B cell (primary cell): ENCODE results near the gene GPR78. TPM values are rescaled to one million over a fixed set of nuclear protein-coding genes. Genes with fewer than 3 reads are reported as not detected.

Source experiments
- ATAC-seq: fragments of 200-7000 bp; cut with Tn5 transposase; one replicate; pipeline ENCODE4 v1.10.0; 2021; ENCODE audit warnings: low read depth, mild to moderate bottlenecking, moderate number of reproducible peaks, moderate library complexity
- CTCF ChIA-PET: fragments of 350-600 bp; sonication (Branson Sonifier 250); formaldehyde crosslinking; loops from one replicate; lab custom pipeline; 2021; ENCODE audit warnings: antibody characterized with exemption, inconsistent platforms; lab: Charles Lee
- POLR2A ChIA-PET: fragments of 350-600 bp; sonication (Branson Sonifier 250); formaldehyde crosslinking; loops from one replicate; lab custom pipeline; 2021; ENCODE audit warnings: antibody characterized with exemption; lab: Charles Lee
- DNase-seq: peaks from one replicate; pipeline ENCODE4 v3.0.0; 2013
- H2AFZ ChIP-seq: 2 replicates; pipeline ENCODE4 v1.6.1; 2012; ENCODE audit warnings: mild to moderate bottlenecking, low read depth, low read length; ENCODE audit not compliant: insufficient read depth, poor library complexity, severe bottlenecking
- H3K27ac ChIP-seq, 2 donors: 1 replicate in 1 of 2; 2 replicates in 1 of 2; pipeline ENCODE4 v1.5.1; 2012 to 2013; ENCODE audit warnings: low read length in 2 of 2, mild to moderate bottlenecking in 2 of 2, moderate library complexity in 1 of 2
- H3K27me3 ChIP-seq, 4 experiments: fragments of 200-600 bp in 1 of 4; sonication (generic) in 1 of 4; replicated peaks in 1 of 4; 1 replicate in 2 of 4; 2 replicates in 2 of 4; pipeline versions ENCODE4 v1.6.1 to v1.7.0; 2013 to 2016; ENCODE audit warnings: low read length in 3 of 4, mild to moderate bottlenecking in 2 of 4, mixed read lengths in 1 of 4, moderate library complexity in 1 of 4; ENCODE audit not compliant: insufficient read depth in 4 of 4, control insufficient read depth in 3 of 4; ENCODE audit errors: control extremely low read depth in 1 of 4
- H3K36me3 ChIP-seq, 2 experiments: replicated peaks in 1 of 2; 1 replicate in 1 of 2; 2 replicates in 1 of 2; pipeline versions ENCODE4 v1.6.1 to v1.7.1; 2013; ENCODE audit warnings: low read length in 1 of 2; ENCODE audit not compliant: insufficient read depth in 2 of 2, control insufficient read depth in 1 of 2; ENCODE audit errors: control extremely low read depth in 1 of 2, extremely low read depth in 1 of 2
- H3K4me1 ChIP-seq, 2 donors: fragments of 200-600 bp in 1 of 2; sonication (generic) in 1 of 2; 1 replicate in 1 of 2; 2 replicates in 1 of 2; pipeline versions ENCODE4 v1.5.1 to v1.6.1; 2013 to 2017; ENCODE audit warnings: low read length in 2 of 2; ENCODE audit not compliant: control insufficient read depth in 2 of 2, insufficient read depth in 2 of 2
- H3K4me2 ChIP-seq: replicated peaks from 2 replicates; pipeline ENCODE3; 2012; ENCODE audit warnings: mild to moderate bottlenecking, low read depth, low read length; ENCODE audit not compliant: poor library complexity, severe bottlenecking
- H3K4me3 ChIP-seq, 5 experiments: fragments of 200-600 bp in 1 of 5; sonication (generic) in 1 of 5; 1 replicate in 3 of 5; 2 replicates in 2 of 5; pipeline versions ENCODE4 v1.5.1 to v1.7.0; 2011 to 2016; ENCODE audit warnings: low read length in 4 of 5, mild to moderate bottlenecking in 4 of 5, low read depth in 2 of 5, control low read depth in 1 of 5, moderate library complexity in 1 of 5; ENCODE audit not compliant: insufficient read depth in 1 of 5; ENCODE audit errors: control extremely low read depth in 1 of 5, extremely low read depth in 1 of 5
- H3K79me2 ChIP-seq: fragments of 200-600 bp; sonication (generic); one replicate; pipeline ENCODE4 v1.6.0; 2016; ENCODE audit warnings: low read length; ENCODE audit not compliant: control insufficient read depth, insufficient read depth
- H3K9ac ChIP-seq: fragments of 200-600 bp; sonication (generic); 2 replicates; pipeline ENCODE4 v1.6.1; 2017; ENCODE audit warnings: mild to moderate bottlenecking, low read length, moderate library complexity
- H3K9me3 ChIP-seq, 3 donors: one replicate each; pipeline versions ENCODE4 v1.6.1 to v1.7.1; 2013; ENCODE audit warnings: low read length in 2 of 3; ENCODE audit not compliant: control insufficient read depth in 2 of 3, insufficient read depth in 1 of 3; ENCODE audit errors: control extremely low read depth in 1 of 3
- H4K20me1 ChIP-seq: 2 replicates; pipeline ENCODE4 v1.6.0; 2012; ENCODE audit warnings: mild to moderate bottlenecking, low read length; ENCODE audit not compliant: insufficient read depth, control insufficient read depth, poor library complexity, severe bottlenecking
- H3K27ac Mint-ChIP-seq: one replicate; pipeline ENCODE4 v1.8.0; 2021; ENCODE audit warnings: mixed read lengths
- H3K27me3 Mint-ChIP-seq: one replicate; pipeline ENCODE4 v1.8.0; 2021; ENCODE audit warnings: mixed read lengths
- H3K4me1 Mint-ChIP-seq: one replicate; pipeline ENCODE4 v1.8.0; 2021; ENCODE audit warnings: mixed read lengths
- H3K4me3 Mint-ChIP-seq: one replicate; pipeline ENCODE4 v1.8.0; 2021; ENCODE audit warnings: mixed read lengths
- H3K9me3 Mint-ChIP-seq: one replicate; pipeline ENCODE4 v1.8.0; 2022; ENCODE audit warnings: mixed read lengths; ENCODE audit not compliant: insufficient read depth
- EZH2 ChIP-seq: IDR thresholded peaks from 2 replicates; pipeline ENCODE4 v1.6.1; 2012; ENCODE audit warnings: borderline replicate concordance, low read depth, mild to moderate bottlenecking, moderate library complexity, low read length; ENCODE audit not compliant: insufficient read depth, poor library complexity, severe bottlenecking
- WGBS: methylation state at CpG from one replicate; pipeline ENCODE4 v1.1.5; 2013; ENCODE audit warnings: missing lambda C conversion rate; ENCODE audit not compliant: insufficient coverage; 5-methylcytosine and 5-hydroxymethylcytosine counted together
- intact Hi-C: fragments of 100-400 bp; cut with micrococcal nuclease; formaldehyde crosslinking; loops from one replicate; pipeline ENCODE4 v1.10.0; 2022
- polyA plus RNA-seq: library from polyadenylated mRNA; depleted of rRNA; stranded (reverse); fragments of >200 nt; gene quantifications from 2 replicates; pipeline ENCODE4 v1.2.3, GENCODE V29; 2012
- total RNA-seq, 2 donors: library from RNA; stranded (reverse); fragments of 120-200 nt in 1 of 2; gene quantifications; 1 replicate in 1 of 2; 2 replicates in 1 of 2; pipeline versions ENCODE4 v1.2.3 to v1.2.4, GENCODE V29; 2013 to 2022
- TF ChIP-seq, protein P1 (sequence below): fragments of 200-600 bp; IDR thresholded peaks from one replicate; pipeline ENCODE4 v1.8.0; 2022; ENCODE audit warnings: antibody characterized with exemption, mild to moderate bottlenecking

Gene GPR78
- total and polyA plus RNA-seq, 2 donors (not counting 1 experiment from before 2014, with no cell fraction given), result not detected

GRCh38 chr4:8544741-8545438 lies 35.3 kb upstream of the GPR78 start:
- Histone ChIP-seq H2AFZ (no peak overlapping the region), H3K9me3 (peaks cover 0 to 7% (median 0%) of the 10 kb centered on the region in 3 donors), H3K9ac (no peak overlapping the region), H3K36me3 (no peaks in the 10 kb centered on the region), H4K20me1 (no peaks in the 10 kb centered on the region), H3K4me3 (no peak overlapping the region), H3K27me3 (no peaks in the 10 kb centered on the region), H3K27ac (no peak overlapping the region), H3K79me2 (no peaks in the 10 kb centered on the region), H3K4me1 (no peaks in the 10 kb centered on the region), H3K4me2 (no peak overlapping the region)
- POLR2A ChIA-PET, result no interaction called here
- Mint-ChIP-seq H3K27me3 (no peaks in the 10 kb centered on the region), H3K4me1 (no peaks in the 10 kb centered on the region), H3K27ac (no peak overlapping the region), H3K9me3 (no peaks in the 10 kb centered on the region), H3K4me3 (no peak overlapping the region)
- TF ChIP-seq, protein P1, sequence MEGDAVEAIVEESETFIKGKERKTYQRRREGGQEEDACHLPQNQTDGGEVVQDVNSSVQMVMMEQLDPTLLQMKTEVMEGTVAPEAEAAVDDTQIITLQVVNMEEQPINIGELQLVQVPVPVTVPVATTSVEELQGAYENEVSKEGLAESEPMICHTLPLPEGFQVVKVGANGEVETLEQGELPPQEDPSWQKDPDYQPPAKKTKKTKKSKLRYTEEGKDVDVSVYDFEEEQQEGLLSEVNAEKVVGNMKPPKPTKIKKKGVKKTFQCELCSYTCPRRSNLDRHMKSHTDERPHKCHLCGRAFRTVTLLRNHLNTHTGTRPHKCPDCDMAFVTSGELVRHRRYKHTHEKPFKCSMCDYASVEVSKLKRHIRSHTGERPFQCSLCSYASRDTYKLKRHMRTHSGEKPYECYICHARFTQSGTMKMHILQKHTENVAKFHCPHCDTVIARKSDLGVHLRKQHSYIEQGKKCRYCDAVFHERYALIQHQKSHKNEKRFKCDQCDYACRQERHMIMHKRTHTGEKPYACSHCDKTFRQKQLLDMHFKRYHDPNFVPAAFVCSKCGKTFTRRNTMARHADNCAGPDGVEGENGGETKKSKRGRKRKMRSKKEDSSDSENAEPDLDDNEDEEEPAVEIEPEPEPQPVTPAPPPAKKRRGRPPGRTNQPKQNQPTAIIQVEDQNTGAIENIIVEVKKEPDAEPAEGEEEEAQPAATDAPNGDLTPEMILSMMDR, result no peak
- CTCF ChIA-PET, result no interaction called here
- intact Hi-C loops, result no loop called here
- ATAC-seq (no peak), DNase-seq (no peak)
- WGBS, result 72% methylated on average over 32 of the region's 32 CpGs

DNA sequence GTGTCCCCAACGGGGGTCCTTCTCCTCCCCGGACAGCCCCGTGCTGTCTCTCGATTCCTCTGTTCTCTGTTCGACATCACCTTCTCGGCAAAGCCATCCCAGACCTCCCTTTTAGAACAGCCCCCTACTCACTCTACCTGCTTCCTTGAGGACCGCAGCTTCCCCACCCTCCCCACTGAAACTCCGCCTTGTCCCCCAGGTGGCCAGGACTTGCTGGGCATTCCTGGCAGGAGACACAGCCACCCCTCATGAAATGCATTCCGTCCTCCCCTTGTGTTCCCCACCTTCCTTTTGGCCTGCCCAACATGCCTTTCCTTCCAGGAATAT lies 34.8 kb upstream of the GPR78 start:
- Histone ChIP-seq H4K20me1 (no peaks in the 10 kb centered on the region), H3K79me2 (no peaks in the 10 kb centered on the region), H2AFZ (no peak overlapping the region), H3K27me3 (no peaks in the 10 kb centered on the region), H3K4me2 (no peak overlapping the region), H3K9ac (no peak overlapping the region), H3K4me1 (no peaks in the 10 kb centered on the region), H3K9me3 (peaks cover 0 to 7% (median 0%) of the 10 kb centered on the region in 3 donors), H3K4me3 (no peak overlapping the region), H3K36me3 (no peaks in the 10 kb centered on the region), H3K27ac (no peak overlapping the region)
- H3K27ac Mint-ChIP-seq, result no peak overlapping the region
- no peak overlapping the region for H3K4me3 Mint-ChIP-seq
- no peak for TF ChIP-seq EZH2
- TF ChIP-seq, protein P1, result no peak
- intact Hi-C loops, result no loop called here
- CTCF ChIA-PET, result no interaction called here
- DNase-seq, result no peak
- H3K4me1 Mint-ChIP-seq, result no peaks in the 10 kb centered on the region
- 74% methylated on average over 8 of the region's 9 CpGs for WGBS
- POLR2A ChIA-PET, result no interaction called here
- no peak for ATAC-seq
- H3K9me3 Mint-ChIP-seq, result no peaks in the 10 kb centered on the region
- H3K27me3 Mint-ChIP-seq, result no peaks in the 10 kb centered on the region
